BLaER1 (cell line): Measurements from ENCODE around the gene CMTM1.

ENCODE experiments used
- H3K27ac ChIP-seq: shearing (Covaris generic); formaldehyde crosslinking; 2 replicates; pipeline ENCODE4 v1.8.1; 2022
- H3K27me3 ChIP-seq: shearing (Covaris generic); formaldehyde crosslinking; 2 replicates; pipeline ENCODE4 v1.8.1; 2022
- H3K36me3 ChIP-seq: shearing (Covaris generic); formaldehyde crosslinking; 2 replicates; pipeline ENCODE4 v1.8.1; 2022
- H3K4me1 ChIP-seq: shearing (Covaris generic); formaldehyde crosslinking; 2 replicates; pipeline ENCODE4 v1.8.1; 2022
- H3K4me2 ChIP-seq: shearing (Covaris generic); formaldehyde crosslinking; 2 replicates; pipeline ENCODE4 v1.8.1; 2022
- H3K4me3 ChIP-seq: shearing (Covaris generic); formaldehyde crosslinking; 2 replicates; pipeline ENCODE4 v1.8.1; 2022
- H3K9ac ChIP-seq: shearing (Covaris generic); formaldehyde crosslinking; 2 replicates; pipeline ENCODE4 v1.8.1; 2022
- H3K9me3 ChIP-seq: shearing (Covaris generic); formaldehyde crosslinking; 2 replicates; pipeline ENCODE4 v1.8.1; 2022
- H4K20me1 ChIP-seq: shearing (Covaris generic); formaldehyde crosslinking; 2 replicates; pipeline ENCODE4 v1.8.1; 2022
- Cebpa-rat ChIP-seq: shearing (Covaris generic); IDR thresholded peaks from 2 replicates; pipeline ENCODE4 v1.8.1; 2022

The CMTM1 gene

GRCh38 chr16:66521951-66522771 is 44.1 kb upstream of the CMTM1 start:
- Histone ChIP-seq H3K4me3 (peak overlapping the region; percentile 16; the same call in 1 of the 2 replicates), H3K9me3 (no peaks in the 10 kb centered on the region), H3K4me2 (peak overlapping the region; percentile 92), H4K20me1 (no peaks in the 10 kb centered on the region), H3K36me3 (no peaks in the 10 kb centered on the region), H3K4me1 (peaks cover 100% of the 10 kb centered on the region), H3K27me3 (no peaks in the 10 kb centered on the region), H3K27ac (peak overlapping the region; percentile 92), H3K9ac (peak overlapping the region; percentile 83; the same call in 1 of the 2 replicates)
- TF ChIP-seq Cebpa-rat = no peak

- Histone ChIP-seq H3K4me2 (peak overlapping the region; percentile 92), H3K9me3 (no peaks in the 10 kb centered on the region), H3K9ac (peak overlapping the region; percentile 83), H3K27me3 (no peaks in the 10 kb centered on the region), H3K4me1 (peaks cover 100% of the 10 kb centered on the region), H3K4me3 (no peak overlapping the region), H3K27ac (peak overlapping the region; percentile 92), H3K36me3 (peaks cover 2% of the 10 kb centered on the region; the same call in 1 of the 2 replicates), H4K20me1 (no peaks in the 10 kb centered on the region)
- TF ChIP-seq Cebpa-rat = no peak
Measured at GRCh38 chr16:66522816-66523590, 43.2 kb upstream of the CMTM1 start.

GRCh38 chr16:66523861-66524354 is 42.3 kb upstream of the CMTM1 start:
- TF ChIP-seq Cebpa-rat = peak; percentile 100
- H3K4me3 ChIP-seq = peak overlapping the region; percentile 41; the same call in 1 of the 2 replicates
- peaks cover 8% of the 10 kb centered on the region; the same call in 1 of the 2 replicates for H3K36me3 ChIP-seq
- H3K4me2 ChIP-seq = peak overlapping the region; percentile 92
- peaks cover 93% of the 10 kb centered on the region for H3K4me1 ChIP-seq
- H3K27me3 ChIP-seq = no peaks in the 10 kb centered on the region
- no peaks in the 10 kb centered on the region for H3K9me3 ChIP-seq
- H3K27ac ChIP-seq = peak overlapping the region; percentile 92
- no peaks in the 10 kb centered on the region for H4K20me1 ChIP-seq
- H3K9ac ChIP-seq = peak overlapping the region; percentile 83

- no peak overlapping the region for H3K4me3 ChIP-seq
- peak overlapping the region; percentile 83 for H3K9ac ChIP-seq
- TF ChIP-seq Cebpa-rat = no peak
- peaks cover 91% of the 10 kb centered on the region for H3K4me1 ChIP-seq
- H3K4me2 ChIP-seq = peak overlapping the region; percentile 92
- H3K27ac ChIP-seq = peak overlapping the region; percentile 92
- peaks cover 15% of the 10 kb centered on the region; the same call in 1 of the 2 replicates for H3K36me3 ChIP-seq
- H3K9me3 ChIP-seq = no peaks in the 10 kb centered on the region
- no peaks in the 10 kb centered on the region for H4K20me1 ChIP-seq
- no peaks in the 10 kb centered on the region for H3K27me3 ChIP-seq
Measured at GRCh38 chr16:66524601-66525164, 41.6 kb upstream of the CMTM1 start.

GRCh38 chr16:66525396-66526180 is 40.7 kb upstream of the CMTM1 start:
- no peaks in the 10 kb centered on the region for H3K27me3 ChIP-seq
- H4K20me1 ChIP-seq = no peaks in the 10 kb centered on the region
- H3K9me3 ChIP-seq = no peaks in the 10 kb centered on the region
- peak overlapping the region; percentile 92 for H3K27ac ChIP-seq
- no peak for TF ChIP-seq Cebpa-rat
- H3K9ac ChIP-seq = peak overlapping the region; percentile 83; the same call in 1 of the 2 replicates
- H3K4me3 ChIP-seq = no peak overlapping the region
- H3K36me3 ChIP-seq = peaks cover 21% of the 10 kb centered on the region; the same call in 1 of the 2 replicates
- peak overlapping the region; percentile 92 for H3K4me2 ChIP-seq
- peaks cover 83% of the 10 kb centered on the region for H3K4me1 ChIP-seq

- Histone ChIP-seq H4K20me1 (no peaks in the 10 kb centered on the region), H3K4me2 (no peak overlapping the region), H3K9ac (no peak overlapping the region), H3K27me3 (no peaks in the 10 kb centered on the region), H3K4me1 (peaks cover 56% of the 10 kb centered on the region), H3K36me3 (peaks cover 28% of the 10 kb centered on the region; the same call in 1 of the 2 replicates), H3K9me3 (no peaks in the 10 kb centered on the region), H3K27ac (no peak overlapping the region), H3K4me3 (no peak overlapping the region)
- TF ChIP-seq Cebpa-rat = no peak
Measured at GRCh38 chr16:66528294-66528693, 37.9 kb upstream of the CMTM1 start.

GRCh38 chr16:66529475-66529874 is 36.8 kb upstream of the CMTM1 start:
- H4K20me1 ChIP-seq = no peaks in the 10 kb centered on the region
- no peak overlapping the region for H3K27ac ChIP-seq
- H3K9ac ChIP-seq = no peak overlapping the region
- no peak for TF ChIP-seq Cebpa-rat
- H3K9me3 ChIP-seq = no peaks in the 10 kb centered on the region
- H3K4me2 ChIP-seq = no peak overlapping the region
- H3K4me1 ChIP-seq = peaks cover 44% of the 10 kb centered on the region
- H3K4me3 ChIP-seq = no peak overlapping the region
- H3K27me3 ChIP-seq = no peaks in the 10 kb centered on the region
- H3K36me3 ChIP-seq = peaks cover 28% of the 10 kb centered on the region; the same call in 1 of the 2 replicates

- H3K9me3 ChIP-seq = no peaks in the 10 kb centered on the region
- no peak overlapping the region for H3K27ac ChIP-seq
- peaks cover 15% of the 10 kb centered on the region; the same call in 1 of the 2 replicates for H3K36me3 ChIP-seq
- no peak overlapping the region for H3K4me2 ChIP-seq
- H3K4me3 ChIP-seq = no peak overlapping the region
- H4K20me1 ChIP-seq = no peaks in the 10 kb centered on the region
- no peak overlapping the region for H3K9ac ChIP-seq
- no peak for TF ChIP-seq Cebpa-rat
- H3K4me1 ChIP-seq = peaks cover 28% of the 10 kb centered on the region
- no peaks in the 10 kb centered on the region for H3K27me3 ChIP-seq
Measured at GRCh38 chr16:66534376-66534799, 31.9 kb upstream of the CMTM1 start.

GRCh38 chr16:66536525-66536924 is 29.7 kb upstream of the CMTM1 start:
- no peaks in the 10 kb centered on the region for H4K20me1 ChIP-seq
- H3K27me3 ChIP-seq = no peaks in the 10 kb centered on the region
- no peak overlapping the region for H3K9ac ChIP-seq
- TF ChIP-seq Cebpa-rat = no peak
- no peaks in the 10 kb centered on the region for H3K36me3 ChIP-seq
- H3K4me3 ChIP-seq = no peak overlapping the region
- no peak overlapping the region for H3K4me2 ChIP-seq
- H3K9me3 ChIP-seq = no peaks in the 10 kb centered on the region
- H3K27ac ChIP-seq = no peak overlapping the region
- peaks cover 45% of the 10 kb centered on the region for H3K4me1 ChIP-seq
